Chondrocyte (in vitro differentiated cells): ENCODE data around the gene ACOX1. TPM values are rescaled to one million over a fixed set of nuclear protein-coding genes. Genes with fewer than 3 reads are reported as not detected.
"Not testable (repeated sequence)": the region's sequence is repeated elsewhere in the genome, so short reads cannot be mapped to it uniquely, and the experiment has no call there.

ENCODE experiments used
- DNase-seq: peaks from one replicate; pipeline ENCODE4 v3.0.0; 2021; ENCODE audit warnings: mixed read lengths, low spot score
- H3K27ac Mint-ChIP-seq: one replicate; pipeline ENCODE4 v1.8.0; 2021; ENCODE audit warnings: mild to moderate bottlenecking, moderate library complexity, mixed read lengths; ENCODE audit not compliant: unreplicated experiment
- H3K27me3 Mint-ChIP-seq: 2 replicates; pipeline ENCODE4 v1.8.0; 2021; ENCODE audit warnings: low read depth, mixed read lengths
- H3K36me3 Mint-ChIP-seq: 2 replicates; pipeline ENCODE4 v1.8.0; 2021; ENCODE audit warnings: low read depth, mixed read lengths
- H3K4me1 Mint-ChIP-seq: 2 replicates; pipeline ENCODE4 v1.8.0; 2021; ENCODE audit warnings: low read depth, mild to moderate bottlenecking, mixed read lengths
- H3K4me3 Mint-ChIP-seq: one replicate; pipeline ENCODE4 v1.8.0; 2021; ENCODE audit warnings: mild to moderate bottlenecking, moderate library complexity, mixed read lengths; ENCODE audit not compliant: unreplicated experiment
- H3K9me3 Mint-ChIP-seq: 2 replicates; pipeline ENCODE4 v1.8.0; 2021; ENCODE audit warnings: low read depth, mixed read lengths
- CTCF ChIP-seq: fragments of 200-600 bp; sonication (generic); IDR thresholded peaks from 2 replicates; pipeline ENCODE4 v1.5.0; 2021; ENCODE audit warnings: antibody characterized with exemption, mild to moderate bottlenecking, moderate library complexity
- total RNA-seq: library from RNA; stranded (reverse); gene quantifications from 3 replicates; pipeline ENCODE4 v1.2.1, GENCODE V29; 2021

Gene ACOX1
- total RNA-seq, 1 donor from 2014 or later, result 50.2 TPM

GRCh38 chr17:75979705-75980187, 780 bp upstream of the ACOX1 start:
- H3K9me3 Mint-ChIP-seq, result no peaks in the 10 kb centered on the region
- H3K4me1 Mint-ChIP-seq, result peaks cover 72% of the 10 kb centered on the region
- peak overlapping the region; percentile 98 for H3K27ac Mint-ChIP-seq
- DNase-seq, result peak; percentile 75
- peak overlapping the region; percentile 84 for H3K4me3 Mint-ChIP-seq
- no peak for TF ChIP-seq CTCF
- H3K27me3 Mint-ChIP-seq, result no peaks in the 10 kb centered on the region
- H3K36me3 Mint-ChIP-seq, result peaks cover 3% of the 10 kb centered on the region

- H3K27ac Mint-ChIP-seq, result peak overlapping the region; percentile 24
- H3K4me1 Mint-ChIP-seq, result peaks cover 56% of the 10 kb centered on the region
- no peak for TF ChIP-seq CTCF
- no peaks in the 10 kb centered on the region for H3K9me3 Mint-ChIP-seq
- H3K4me3 Mint-ChIP-seq, result peak overlapping the region; percentile 61
- DNase-seq, result no peak
- H3K27me3 Mint-ChIP-seq, result no peaks in the 10 kb centered on the region
- H3K36me3 Mint-ChIP-seq, result peaks cover 14% of the 10 kb centered on the region
Observed at GRCh38 chr17:75976175-75976848, 2.7 kb downstream of the ACOX1 start.

GRCh38 chr17:75975757-75976174, 3.2 kb downstream of the ACOX1 start:
- peaks cover 15% of the 10 kb centered on the region for H3K36me3 Mint-ChIP-seq
- H3K4me3 Mint-ChIP-seq, result peak overlapping the region; percentile 61
- H3K27ac Mint-ChIP-seq, result no peak overlapping the region
- H3K4me1 Mint-ChIP-seq, result peaks cover 50% of the 10 kb centered on the region
- no peaks in the 10 kb centered on the region for H3K9me3 Mint-ChIP-seq
- no peak for DNase-seq
- H3K27me3 Mint-ChIP-seq, result no peaks in the 10 kb centered on the region
- no peak for TF ChIP-seq CTCF

- H3K4me3 Mint-ChIP-seq, H3K27me3 Mint-ChIP-seq, H3K27ac Mint-ChIP-seq, H3K9me3 Mint-ChIP-seq: not testable (repeated sequence)
- peak; percentile 8 for DNase-seq
- Mint-ChIP-seq H3K36me3 (peaks cover 17% of the 10 kb centered on the region), H3K4me1 (peaks cover 44% of the 10 kb centered on the region)
Observed at GRCh38 chr17:75975187-75975586, 3.8 kb downstream of the ACOX1 start.

GRCh38 chr17:75970626-75971025, 8.3 kb downstream of the ACOX1 start:
- peaks cover 20% of the 10 kb centered on the region for H3K36me3 Mint-ChIP-seq
- H3K27ac Mint-ChIP-seq, result no peak overlapping the region
- no peaks in the 10 kb centered on the region for H3K27me3 Mint-ChIP-seq
- no peak overlapping the region for H3K4me3 Mint-ChIP-seq
- no peak for TF ChIP-seq CTCF
- H3K9me3 Mint-ChIP-seq, result no peaks in the 10 kb centered on the region
- no peak for DNase-seq
- H3K4me1 Mint-ChIP-seq, result peaks cover 15% of the 10 kb centered on the region

- DNase-seq, result no peak
Observed at GRCh38 chr17:75970011-75970523, 8.9 kb downstream of the ACOX1 start.

GRCh38 chr17:75969044-75969443, 9.9 kb downstream of the ACOX1 start:
- H3K27me3 Mint-ChIP-seq, H3K4me3 Mint-ChIP-seq, DNase-seq, H3K27ac Mint-ChIP-seq, H3K4me1 Mint-ChIP-seq, H3K9me3 Mint-ChIP-seq: not testable (repeated sequence)
- peaks cover 15% of the 10 kb centered on the region for H3K36me3 Mint-ChIP-seq

More at GRCh38 chr17:75970011-75970523, 8.9 kb downstream of the ACOX1 start:
- H3K36me3 Mint-ChIP-seq, result peaks cover 20% of the 10 kb centered on the region
- H3K27ac Mint-ChIP-seq, result no peak overlapping the region
- peaks cover 10% of the 10 kb centered on the region for H3K4me1 Mint-ChIP-seq
- H3K9me3 Mint-ChIP-seq, result no peaks in the 10 kb centered on the region
- TF ChIP-seq CTCF, result no peak
- H3K4me3 Mint-ChIP-seq, result no peak overlapping the region
- no peaks in the 10 kb centered on the region for H3K27me3 Mint-ChIP-seq
